22Rv1 (cell line): Measurements from ENCODE around the gene PDE8B.

Experiments used
- H3K27ac ChIP-seq: fragments of 450-650 bp; 2 replicates; pipeline ENCODE4 v1.5.1; 2017
- ZFX ChIP-seq: fragments of 450-650 bp; IDR thresholded peaks from 2 replicates; pipeline ENCODE4 v1.6.1; 2017; ENCODE audit warnings: antibody characterized with exemption, borderline replicate concordance
- TF ChIP-seq, protein P1 (sequence below): fragments of 450-650 bp; IDR thresholded peaks from 2 replicates; pipeline ENCODE4 v1.5.1; 2017; ENCODE audit warnings: mild to moderate bottlenecking

Gene PDE8B

GRCh38 chr5:77222722-77223121 lies 12.2 kb downstream of the PDE8B start:
- TF ChIP-seq, protein P1, sequence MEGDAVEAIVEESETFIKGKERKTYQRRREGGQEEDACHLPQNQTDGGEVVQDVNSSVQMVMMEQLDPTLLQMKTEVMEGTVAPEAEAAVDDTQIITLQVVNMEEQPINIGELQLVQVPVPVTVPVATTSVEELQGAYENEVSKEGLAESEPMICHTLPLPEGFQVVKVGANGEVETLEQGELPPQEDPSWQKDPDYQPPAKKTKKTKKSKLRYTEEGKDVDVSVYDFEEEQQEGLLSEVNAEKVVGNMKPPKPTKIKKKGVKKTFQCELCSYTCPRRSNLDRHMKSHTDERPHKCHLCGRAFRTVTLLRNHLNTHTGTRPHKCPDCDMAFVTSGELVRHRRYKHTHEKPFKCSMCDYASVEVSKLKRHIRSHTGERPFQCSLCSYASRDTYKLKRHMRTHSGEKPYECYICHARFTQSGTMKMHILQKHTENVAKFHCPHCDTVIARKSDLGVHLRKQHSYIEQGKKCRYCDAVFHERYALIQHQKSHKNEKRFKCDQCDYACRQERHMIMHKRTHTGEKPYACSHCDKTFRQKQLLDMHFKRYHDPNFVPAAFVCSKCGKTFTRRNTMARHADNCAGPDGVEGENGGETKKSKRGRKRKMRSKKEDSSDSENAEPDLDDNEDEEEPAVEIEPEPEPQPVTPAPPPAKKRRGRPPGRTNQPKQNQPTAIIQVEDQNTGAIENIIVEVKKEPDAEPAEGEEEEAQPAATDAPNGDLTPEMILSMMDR = no peak
- no peak for TF ChIP-seq ZFX
- H3K27ac ChIP-seq = no peak overlapping the region

DNA sequence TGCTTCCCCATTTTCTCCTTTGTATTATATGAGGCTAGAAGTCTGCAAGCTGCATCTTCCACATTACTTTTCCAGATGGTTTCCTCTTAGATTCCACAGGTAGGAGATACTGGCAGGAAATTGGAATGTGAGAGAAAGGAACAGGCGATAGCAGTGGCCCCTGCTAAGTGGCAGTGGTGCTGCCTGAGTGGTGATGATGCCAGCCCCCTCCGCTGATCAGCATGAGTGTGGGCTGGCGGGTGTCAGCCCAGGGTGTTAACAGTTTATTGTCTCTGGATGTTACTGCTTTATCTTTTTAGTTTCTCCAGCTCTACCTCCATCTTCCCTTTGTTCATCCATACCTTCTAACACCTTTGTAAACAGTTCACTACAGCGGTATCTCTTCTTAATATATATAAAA lies 13.2 kb downstream of the PDE8B start:
- no peak for TF ChIP-seq ZFX
- TF ChIP-seq, protein P1 = no peak
- H3K27ac ChIP-seq = no peak overlapping the region

GRCh38 chr5:77224672-77225355 lies 14.3 kb downstream of the PDE8B start:
- TF ChIP-seq, protein P1 = no peak
- no peak for TF ChIP-seq ZFX
- H3K27ac ChIP-seq = no peak overlapping the region

GRCh38 chr5:77225531-77225930 lies 15.1 kb downstream of the PDE8B start:
- TF ChIP-seq, protein P1 = no peak
- no peak for TF ChIP-seq ZFX
- no peak overlapping the region for H3K27ac ChIP-seq

GRCh38 chr5:77229887-77230286 lies 19.4 kb downstream of the PDE8B start:
- no peak overlapping the region for H3K27ac ChIP-seq
- TF ChIP-seq ZFX = no peak
- TF ChIP-seq, protein P1 = no peak

DNA sequence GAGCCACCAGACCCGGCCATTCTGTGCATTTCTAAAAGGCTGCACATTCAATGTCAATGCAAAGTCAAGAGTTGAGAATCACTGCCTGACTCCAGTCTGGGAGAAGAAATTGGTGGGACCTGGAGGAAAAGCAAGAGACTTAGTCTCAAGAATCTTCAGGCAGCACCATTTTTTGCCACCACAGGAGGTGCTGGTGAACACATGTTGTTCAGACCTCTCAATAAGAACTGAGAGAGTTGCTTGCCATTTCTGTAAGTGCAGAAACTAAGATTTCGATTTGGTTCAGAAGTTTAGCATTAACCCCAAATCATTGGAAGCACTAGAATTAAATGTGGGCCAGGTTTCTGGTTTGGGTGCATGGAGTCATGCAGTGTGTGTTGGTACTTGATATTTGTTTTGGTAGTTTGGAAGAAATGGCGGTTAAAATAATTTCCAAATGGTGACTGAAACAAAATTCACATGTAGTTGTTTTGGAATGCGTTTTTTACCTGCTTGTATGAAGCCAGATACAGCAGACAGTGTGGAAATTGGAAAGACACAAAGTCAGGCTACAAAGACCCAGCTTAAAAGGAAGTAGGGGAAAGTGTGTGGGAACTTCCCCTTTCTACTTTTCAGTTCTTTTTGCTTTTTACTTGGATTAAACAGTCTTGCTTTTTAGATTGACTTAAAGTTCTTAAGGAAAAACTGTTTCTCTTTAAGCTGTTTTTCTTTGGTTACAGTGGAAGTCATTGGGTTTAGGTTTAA lies 20.4 kb downstream of the PDE8B start:
- H3K27ac ChIP-seq = no peak overlapping the region
- TF ChIP-seq, protein P1 = peak; percentile 10; the same call in 1 of the 2 replicates
- TF ChIP-seq ZFX = no peak
